GM12891 (cell line): ENCODE results near the gene SORCS2.

Experiments
- POLR2A ChIP-seq: IDR thresholded peaks from 2 replicates; pipeline ENCODE4 v1.6.1; 2011; ENCODE audit warnings: low read depth, low read length, control low read depth
- POLR2AphosphoS5 ChIP-seq: IDR thresholded peaks from 2 replicates; pipeline ENCODE4 v1.6.1; 2011; ENCODE audit warnings: low read depth, low read length, control low read depth
- SPI1 ChIP-seq: IDR thresholded peaks from 2 replicates; pipeline ENCODE4 v1.6.1; 2011; ENCODE audit warnings: low read depth, low read length, control low read depth

GRCh38 chr4:7183161-7183560 is 9.2 kb upstream of the SORCS2 start:
- no peak for TF ChIP-seq POLR2AphosphoS5
- no peak for TF ChIP-seq POLR2A
- TF ChIP-seq SPI1 = no peak
